GM21528 (cell line): ENCODE data around the gene HDAC7.

Experiments used
- ATAC-seq: cut with Tn5 transposase; IDR thresholded peaks from one replicate; pipeline ENCODE4 v1.9.1; 2021; ENCODE audit warnings: mild to moderate bottlenecking, moderate library complexity; ENCODE audit not compliant: unreplicated experiment, low FRiP score

Gene HDAC7

GRCh38 chr12:47783024-47783755 lies 36.5 kb downstream of the HDAC7 start:
- ATAC-seq = no peak

GRCh38 chr12:47782372-47782770 lies 37.3 kb downstream of the HDAC7 start:
- ATAC-seq = no peak

GRCh38 chr12:47781479-47782371 lies 38.0 kb downstream of the HDAC7 start:
- ATAC-seq = no peak

- no peak for ATAC-seq
Measured at GRCh38 chr12:47779943-47780504, 39.7 kb downstream of the HDAC7 start.

- ATAC-seq = peak; percentile 69
Measured at GRCh38 chr12:47779301-47779942, 40.3 kb downstream of the HDAC7 start.

- ATAC-seq = no peak
Measured at GRCh38 chr12:47778881-47779280, 40.8 kb downstream of the HDAC7 start.

GRCh38 chr12:47777741-47778558 lies 41.8 kb downstream of the HDAC7 start:
- ATAC-seq = no peak

- ATAC-seq = no peak
Measured at GRCh38 chr12:47777151-47777550, 42.6 kb downstream of the HDAC7 start.

GRCh38 chr12:47776471-47777143 lies 43.1 kb downstream of the HDAC7 start:
- ATAC-seq = no peak

GRCh38 chr12:47775100-47775911 lies 44.4 kb downstream of the HDAC7 start:
- ATAC-seq = no peak

- no peak for ATAC-seq
Measured at GRCh38 chr12:47774663-47775062, 45.0 kb downstream of the HDAC7 start.

GRCh38 chr12:47773858-47774580 lies 45.7 kb downstream of the HDAC7 start:
- no peak for ATAC-seq

- ATAC-seq = peak; percentile 85
Measured at GRCh38 chr12:47773062-47773857, 46.4 kb downstream of the HDAC7 start, which contains the start of gene SLC48A1. Gene SLC48A1, plus strand, starts transcription at chr12:47773238. Its CDS starts 67 bp downstream, at chr12:47773305.

GRCh38 chr12:47772738-47773061 lies 47.0 kb downstream of the HDAC7 start:
- ATAC-seq = no peak

- no peak for ATAC-seq
Measured at GRCh38 chr12:47772094-47772660, 47.5 kb downstream of the HDAC7 start.

GRCh38 chr12:47771304-47771703 lies 48.4 kb downstream of the HDAC7 start:
- ATAC-seq = no peak
